D721Med (cell line): Measurements from ENCODE around the gene FOXS1.

Experiments used
- DNase-seq: peaks from one replicate; pipeline ENCODE4 v3.0.0; 2011; ENCODE audit warnings: low spot score; ENCODE audit not compliant: insufficient read length
- FAIRE-seq: peaks from 2 replicates; lab custom pipeline; 2011; peaks lifted over from hg19 to GRCh38; lab: Jason Lieb, UNC
- CTCF ChIP-seq: IDR thresholded peaks from 2 replicates; pipeline ENCODE4 v1.5.1; 2012; ENCODE audit warnings: mild to moderate bottlenecking, control low read depth; ENCODE audit not compliant: insufficient read depth; ENCODE audit errors: missing control alignments

The FOXS1 gene

DNA sequence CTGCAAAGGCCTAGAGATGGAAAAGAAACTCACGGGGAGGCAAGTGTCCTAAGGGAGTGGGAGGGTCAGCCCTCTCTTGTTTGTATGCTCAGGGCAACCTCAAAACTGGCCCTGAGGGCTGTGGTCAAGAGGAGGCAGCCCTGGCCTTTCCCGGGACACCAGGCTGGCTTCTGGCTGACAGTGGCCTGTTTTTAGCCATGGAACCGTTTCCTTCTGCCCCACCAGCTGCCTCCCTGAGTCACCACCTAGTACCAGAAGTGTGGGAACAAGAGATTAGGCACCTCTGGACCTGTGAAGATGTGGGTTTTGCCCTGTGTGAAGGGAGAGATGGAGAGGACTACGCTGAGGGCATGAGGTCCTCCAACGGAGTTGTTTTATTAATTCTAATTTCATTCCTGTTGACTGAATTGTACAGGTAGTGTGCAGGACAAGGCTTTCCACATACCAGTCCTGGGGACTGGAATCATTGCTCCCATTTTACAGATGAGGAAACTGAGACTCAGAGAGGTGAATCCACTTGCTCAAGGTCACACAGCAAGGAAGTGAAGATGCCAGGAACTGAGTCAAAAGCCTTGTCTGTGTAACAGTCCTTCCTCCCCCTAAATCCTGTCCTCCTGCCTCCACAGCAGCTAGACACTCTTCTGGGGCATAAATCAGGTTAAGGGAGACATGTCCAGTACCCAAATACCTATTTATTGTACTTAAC, 5.5 kb downstream of the FOXS1 start:
- FAIRE-seq (no peak), DNase-seq (no peak)
- TF ChIP-seq CTCF: no peak

GRCh38 chr20:31838646-31839292, 6.6 kb downstream of the FOXS1 start:
- no peak for DNase-seq
- TF ChIP-seq CTCF: no peak
- no peak for FAIRE-seq

- DNase-seq: no peak
- no peak for FAIRE-seq
Measured at GRCh38 chr20:31837896-31838397, 7.5 kb downstream of the FOXS1 start.

DNA sequence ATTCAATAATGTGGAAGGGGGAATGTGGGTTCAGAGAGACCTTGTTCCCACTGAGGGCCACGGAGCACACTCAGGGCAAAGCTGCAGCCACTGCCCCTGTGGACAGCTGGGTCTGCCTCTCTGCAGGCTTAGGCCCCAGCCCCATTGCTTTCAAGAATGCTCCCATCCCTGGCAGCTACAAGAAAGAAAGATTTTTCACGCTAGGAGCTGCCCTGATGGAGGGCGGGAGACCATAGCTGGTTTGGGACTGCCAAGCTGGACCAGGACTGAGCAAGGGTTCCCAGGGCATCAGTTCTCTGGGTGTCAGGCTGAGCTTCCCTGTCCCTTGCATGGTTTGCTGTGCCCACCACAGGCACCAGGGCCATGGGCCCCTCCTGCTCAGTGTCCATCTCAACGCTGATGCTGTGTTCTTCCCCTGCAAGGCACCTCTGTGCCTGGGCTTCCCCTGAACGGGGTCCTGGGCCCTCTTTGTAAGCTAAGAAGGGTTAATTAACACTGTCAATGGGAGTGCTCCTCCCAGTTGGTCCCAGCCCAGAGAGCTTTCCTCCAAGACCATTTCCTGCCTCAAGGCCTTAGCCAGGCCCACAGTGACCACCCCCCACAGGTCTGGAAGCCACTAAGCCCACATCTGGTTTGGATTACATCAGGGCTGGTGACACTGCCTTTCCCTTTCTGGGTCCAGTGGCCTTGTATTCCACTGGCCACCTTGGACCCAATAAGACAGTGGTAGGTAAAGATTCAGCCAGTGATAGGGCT, 8.4 kb downstream of the FOXS1 start:
- TF ChIP-seq CTCF: no peak
- FAIRE-seq (no peak), DNase-seq (no peak)

More at GRCh38 chr20:31837896-31838397, 7.5 kb downstream of the FOXS1 start:
- TF ChIP-seq CTCF: no peak

GRCh38 chr20:31835977-31836852, 9.2 kb downstream of the FOXS1 start:
- TF ChIP-seq CTCF: no peak
- DNase-seq (no peak), FAIRE-seq (no peak)

GRCh38 chr20:31835554-31835953, 9.8 kb downstream of the FOXS1 start:
- TF ChIP-seq CTCF: no peak
- no peak for FAIRE-seq
- DNase-seq: no peak
